HG02588 (cell line): ENCODE results near the gene PTPMT1.
"Not testable (repeated sequence)": the region's sequence is repeated elsewhere in the genome, so short reads cannot be mapped to it uniquely, and the experiment has no call there.

ENCODE experiments used
- ATAC-seq: cut with Tn5 transposase; IDR thresholded peaks from one replicate; pipeline ENCODE4 v1.9.1; 2021; ENCODE audit warnings: mild to moderate bottlenecking, moderate library complexity; ENCODE audit not compliant: unreplicated experiment

Gene PTPMT1, protein sequence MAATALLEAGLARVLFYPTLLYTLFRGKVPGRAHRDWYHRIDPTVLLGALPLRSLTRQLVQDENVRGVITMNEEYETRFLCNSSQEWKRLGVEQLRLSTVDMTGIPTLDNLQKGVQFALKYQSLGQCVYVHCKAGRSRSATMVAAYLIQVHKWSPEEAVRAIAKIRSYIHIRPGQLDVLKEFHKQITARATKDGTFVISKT

DNA sequence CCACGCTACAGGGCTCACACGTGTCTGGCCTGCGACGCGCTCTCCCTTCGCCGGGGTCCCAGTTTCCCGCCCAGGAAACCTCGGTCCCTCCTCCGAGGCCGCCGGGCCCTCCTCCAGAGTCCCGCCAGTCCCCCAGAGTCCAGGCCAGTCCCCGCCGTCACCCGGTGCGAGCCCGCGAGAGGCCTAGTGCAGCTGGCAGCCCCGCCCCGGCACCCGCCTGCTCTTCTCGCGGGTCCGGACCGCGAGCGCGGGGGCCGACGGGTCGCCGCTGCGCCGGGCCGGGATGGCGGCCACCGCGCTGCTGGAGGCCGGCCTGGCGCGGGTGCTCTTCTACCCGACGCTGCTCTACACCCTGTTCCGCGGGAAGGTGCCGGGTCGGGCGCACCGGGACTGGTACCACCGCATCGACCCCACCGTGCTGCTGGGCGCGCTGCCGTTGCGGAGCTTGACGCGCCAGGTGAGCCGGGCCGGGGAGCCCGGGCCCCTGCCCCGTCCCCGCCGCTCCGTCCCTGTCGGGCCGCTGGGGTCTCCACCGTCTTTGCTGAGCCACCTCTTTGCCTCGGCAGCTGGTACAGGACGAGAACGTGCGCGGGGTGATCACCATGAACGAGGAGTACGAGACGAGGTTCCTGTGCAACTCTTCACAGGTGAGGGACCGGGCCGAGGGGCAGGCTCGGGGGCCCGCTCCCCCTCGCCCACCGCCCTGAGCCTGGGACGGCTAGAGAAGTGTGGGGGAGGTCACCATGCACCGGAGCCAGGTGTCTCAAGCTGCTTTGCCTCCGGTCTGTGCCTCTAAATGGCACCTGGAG is at the start of gene PTPMT1:
Gene PTPMT1, plus strand, starts transcription at position 260 of the 809 bp plus-strand sequence. Its CDS starts 24 bp downstream, at position 284.
- peak; percentile 91 for ATAC-seq

DNA sequence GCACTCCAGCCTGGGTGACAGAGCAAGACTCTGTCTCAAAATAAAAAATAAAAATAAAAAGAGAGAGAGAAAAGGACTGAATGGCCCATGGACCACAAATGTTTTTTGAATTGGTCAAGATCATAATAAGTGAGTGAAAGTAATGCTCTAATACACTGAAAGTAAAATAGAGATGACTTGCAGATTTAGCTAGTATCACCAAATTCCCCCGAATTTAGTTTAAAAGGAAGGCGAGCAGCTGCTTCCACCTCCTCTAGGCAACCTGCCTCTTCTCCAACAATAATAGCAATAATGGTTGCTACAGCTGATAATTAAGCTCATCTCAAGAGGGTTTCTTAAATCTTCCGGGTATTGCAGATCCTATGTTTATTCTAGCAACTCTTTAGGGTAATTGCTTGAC is 49.2 kb upstream of the PTPMT1 start:
- ATAC-seq, result no peak

DNA sequence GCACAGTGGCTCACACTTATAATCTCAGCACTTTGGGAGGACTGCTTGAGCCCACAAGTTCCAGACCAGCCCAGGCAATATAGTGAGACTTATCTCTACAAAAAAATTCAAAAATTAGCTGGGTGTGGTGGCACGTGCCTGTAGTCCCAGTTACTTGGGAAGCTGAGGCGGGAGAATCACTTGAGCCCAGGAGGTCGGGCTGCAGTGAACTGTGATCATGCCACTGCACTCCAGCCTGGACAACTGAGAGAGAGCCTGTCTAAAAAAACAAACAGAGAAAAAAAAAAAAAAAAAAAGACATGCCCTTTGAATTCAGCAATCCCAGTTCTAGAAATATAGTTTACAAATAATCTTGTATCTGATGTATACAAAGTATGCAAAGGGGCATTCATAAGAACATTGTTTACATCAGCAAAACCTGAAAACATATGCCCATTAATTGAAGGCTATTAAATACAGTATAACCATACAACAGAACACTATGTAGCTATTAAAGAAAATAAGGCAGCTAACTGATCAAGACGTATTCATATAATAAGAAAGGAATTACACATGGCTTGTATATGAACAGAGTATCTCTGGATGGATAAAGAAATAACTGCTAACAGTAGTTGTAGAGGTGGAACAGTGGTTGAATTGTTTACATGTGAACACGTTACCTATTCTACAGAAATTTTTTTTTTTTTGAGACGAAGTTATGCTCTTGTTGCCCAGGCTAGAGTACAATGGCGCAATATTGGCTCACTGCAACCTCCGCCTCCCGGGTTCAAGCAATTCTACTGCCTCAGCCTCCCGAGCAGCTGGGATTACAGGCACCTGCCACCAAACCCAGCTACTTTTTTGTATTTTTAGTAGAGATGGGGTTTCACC is 48.2 kb upstream of the PTPMT1 start:
- ATAC-seq, result no peak

DNA sequence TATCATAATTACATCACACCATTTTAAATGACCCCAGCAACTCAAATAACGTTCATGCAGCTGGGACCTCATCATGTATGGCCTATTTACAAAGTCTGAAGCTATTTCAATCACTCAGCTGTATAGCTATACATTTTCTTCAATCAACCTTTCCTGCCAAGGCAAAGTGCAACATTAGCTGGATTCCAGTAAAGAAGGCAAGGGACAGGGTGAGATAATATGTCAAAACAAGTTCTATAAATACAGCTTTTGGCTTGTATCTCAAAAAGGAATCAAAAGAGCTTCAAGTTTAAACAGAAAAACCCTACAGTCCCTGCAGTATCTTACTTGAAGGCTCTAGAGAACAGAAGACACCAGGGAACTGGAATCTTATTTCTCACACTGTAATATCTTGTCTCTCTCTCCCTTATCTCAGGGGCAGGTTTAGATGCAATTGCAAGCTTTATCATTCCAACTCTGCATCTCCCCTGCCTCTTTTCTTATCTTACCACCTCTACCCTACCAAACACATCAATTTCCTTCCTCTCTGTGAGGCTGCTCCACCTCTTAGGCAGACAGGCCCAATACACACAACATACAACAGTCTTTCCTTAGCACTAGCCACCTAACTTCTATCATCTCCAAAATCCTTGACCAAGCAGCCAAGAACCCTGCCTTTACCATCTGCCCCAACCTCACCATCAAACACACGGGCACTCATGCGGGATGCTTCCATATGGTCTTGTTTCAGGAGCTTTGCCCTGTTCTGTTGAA is 47.0 kb upstream of the PTPMT1 start:
- no peak for ATAC-seq

DNA sequence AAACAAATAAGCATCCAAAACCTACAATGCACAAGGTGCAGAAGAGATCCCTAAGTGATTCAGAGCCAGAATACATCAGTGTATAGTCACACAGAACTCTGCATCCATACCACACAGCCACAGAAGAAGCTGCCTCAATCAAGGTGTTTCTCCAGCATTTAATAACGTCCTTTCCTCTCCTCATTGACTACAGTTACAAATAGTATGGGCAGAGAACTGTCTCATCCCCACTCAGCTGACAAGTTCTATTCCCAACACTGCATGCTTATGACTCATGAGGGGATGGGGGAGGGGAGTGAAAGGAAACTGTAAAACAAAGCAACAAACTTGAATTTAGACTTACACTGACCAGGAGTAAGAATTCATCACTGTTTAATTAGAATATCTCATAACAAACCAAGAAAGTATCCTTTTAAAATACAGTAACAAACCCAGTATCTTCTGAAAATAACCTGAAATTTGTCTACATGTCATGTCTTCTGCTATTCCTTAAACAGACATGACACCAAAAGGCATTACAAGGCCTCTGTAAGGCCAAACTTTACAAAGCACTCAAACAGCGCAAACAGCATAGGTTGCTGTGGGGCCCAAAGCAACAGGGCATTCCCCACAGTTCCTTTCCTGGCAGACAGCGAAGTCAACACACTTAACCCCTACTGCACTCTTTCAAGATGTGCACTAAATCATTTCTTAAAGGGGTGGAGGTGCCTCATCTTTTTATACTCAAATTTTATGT is 41.7 kb upstream of the PTPMT1 start:
- ATAC-seq, result peak; percentile 47

DNA sequence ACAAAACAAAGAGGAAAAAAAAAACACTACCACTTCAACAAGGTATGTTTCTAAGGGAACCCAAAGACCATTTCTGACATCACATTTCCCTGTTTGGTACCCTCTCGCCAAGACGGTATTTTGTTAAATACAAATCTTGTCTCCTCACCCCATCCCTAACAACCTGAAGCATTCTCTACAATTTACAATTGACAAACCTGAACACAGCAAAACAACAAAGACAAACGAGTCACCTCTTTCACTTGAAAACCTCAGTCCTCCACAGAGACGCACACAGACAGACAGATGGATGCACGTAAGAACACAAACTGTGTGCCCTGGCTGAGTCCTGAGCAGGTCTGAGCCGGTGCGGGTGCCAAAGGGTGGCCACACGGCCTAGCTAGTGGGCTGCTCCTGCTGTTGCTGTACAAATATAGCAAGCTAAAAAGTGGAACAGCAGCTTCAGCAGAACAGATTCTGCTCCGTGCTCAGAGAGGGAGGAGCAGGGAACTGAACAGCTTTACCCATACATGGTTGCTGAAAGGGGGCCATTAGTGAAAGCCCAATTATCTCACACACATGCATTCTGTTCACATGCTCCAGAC is 41.0 kb upstream of the PTPMT1 start:
- no peak for ATAC-seq

DNA sequence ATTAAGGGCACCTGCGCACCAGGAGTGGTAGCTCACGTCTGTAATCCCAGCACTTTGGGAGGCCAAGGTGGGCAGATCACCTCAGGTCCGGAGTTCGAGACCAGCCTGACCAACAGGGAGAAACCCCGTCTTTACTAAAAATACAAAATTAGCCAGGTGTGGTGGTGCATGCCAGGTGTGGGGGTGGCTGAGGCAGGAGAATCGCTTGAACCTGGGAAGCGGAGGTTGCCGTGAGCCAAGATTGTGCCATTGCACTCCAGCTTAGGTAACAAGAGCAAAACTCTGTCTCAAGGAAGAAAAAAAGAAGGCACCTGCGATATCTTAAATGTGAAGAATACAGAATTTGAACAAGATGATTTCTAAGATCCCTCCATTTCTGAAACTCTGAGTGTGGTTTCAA is 39.4 kb upstream of the PTPMT1 start:
- ATAC-seq, result not testable (repeated sequence)

DNA sequence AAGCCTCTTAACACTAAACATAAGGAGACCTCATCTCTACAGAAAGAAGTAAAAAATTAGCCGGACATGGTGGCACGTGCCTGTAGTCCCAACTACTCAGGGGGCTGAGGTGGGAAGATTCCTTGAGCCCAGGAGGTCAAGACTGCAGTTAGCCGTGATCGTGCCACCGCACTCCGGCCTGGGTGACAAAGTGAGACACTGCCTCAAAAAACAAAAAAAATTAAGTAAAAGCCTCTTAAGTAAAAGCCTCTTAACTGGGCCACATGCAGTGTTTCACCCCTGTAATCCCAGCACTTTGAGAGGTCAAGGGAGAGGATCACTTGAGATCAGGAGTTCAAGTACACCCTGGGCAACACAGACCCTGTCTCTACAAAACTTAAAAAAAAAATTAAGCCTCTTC is 38.2 kb upstream of the PTPMT1 start:
- no peak for ATAC-seq

DNA sequence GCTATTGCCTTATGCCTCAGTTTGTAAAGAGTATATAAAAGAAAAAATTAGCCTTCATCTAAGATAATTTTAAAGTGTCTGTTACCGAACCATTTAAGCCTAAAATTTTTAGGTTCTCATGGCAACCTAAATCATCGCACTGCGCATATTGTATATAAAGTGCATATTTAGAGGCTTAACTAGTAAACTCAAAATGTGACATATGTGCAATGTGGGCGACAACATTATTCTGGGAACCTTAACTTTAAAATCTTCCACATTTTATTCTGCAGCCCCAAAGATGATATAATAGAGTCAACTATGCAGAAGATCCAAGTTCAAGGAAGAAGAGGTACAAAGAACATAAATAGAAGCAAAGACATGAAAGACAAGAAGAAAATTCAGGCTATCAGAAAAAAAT is 35.4 kb upstream of the PTPMT1 start:
- no peak for ATAC-seq

DNA sequence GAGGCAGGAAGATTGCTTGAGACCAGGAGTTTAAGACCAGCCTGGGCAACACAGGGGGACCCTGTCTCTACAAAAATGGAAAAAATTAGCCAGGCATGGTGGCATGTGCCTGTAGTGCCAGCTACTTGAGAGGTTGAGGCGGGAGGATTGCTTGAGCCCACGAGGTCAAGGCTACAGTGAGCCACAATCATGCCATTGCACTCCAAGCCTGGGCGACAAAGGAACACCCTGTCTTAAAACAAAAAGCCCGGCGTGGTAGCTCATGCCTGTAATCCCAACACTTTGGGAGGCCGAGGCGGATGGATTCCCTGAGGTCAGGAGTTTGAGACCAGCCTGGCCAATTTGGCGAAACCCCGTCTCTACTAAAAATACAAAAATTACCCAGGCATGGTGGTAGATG is 34.7 kb upstream of the PTPMT1 start:
- ATAC-seq, result not testable (repeated sequence)

DNA sequence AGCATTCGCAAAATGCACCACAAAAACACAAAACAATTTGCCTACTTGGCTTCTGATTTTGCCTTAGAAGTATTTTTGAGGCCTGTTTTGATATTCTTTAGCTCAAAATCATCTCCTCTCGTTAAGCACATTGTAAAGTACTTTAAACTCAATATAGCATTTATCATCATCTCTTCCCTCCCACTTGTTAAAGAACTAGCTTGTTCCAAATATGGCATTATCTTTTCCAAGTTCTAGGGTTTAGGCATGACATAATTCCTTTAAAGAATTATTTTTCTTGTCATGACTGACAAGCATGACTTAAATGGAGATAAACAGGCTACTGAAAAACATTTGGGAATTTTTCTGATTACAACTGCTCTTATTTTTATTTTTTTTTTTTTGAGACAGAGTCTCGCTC is 33.7 kb upstream of the PTPMT1 start:
- ATAC-seq, result no peak

DNA sequence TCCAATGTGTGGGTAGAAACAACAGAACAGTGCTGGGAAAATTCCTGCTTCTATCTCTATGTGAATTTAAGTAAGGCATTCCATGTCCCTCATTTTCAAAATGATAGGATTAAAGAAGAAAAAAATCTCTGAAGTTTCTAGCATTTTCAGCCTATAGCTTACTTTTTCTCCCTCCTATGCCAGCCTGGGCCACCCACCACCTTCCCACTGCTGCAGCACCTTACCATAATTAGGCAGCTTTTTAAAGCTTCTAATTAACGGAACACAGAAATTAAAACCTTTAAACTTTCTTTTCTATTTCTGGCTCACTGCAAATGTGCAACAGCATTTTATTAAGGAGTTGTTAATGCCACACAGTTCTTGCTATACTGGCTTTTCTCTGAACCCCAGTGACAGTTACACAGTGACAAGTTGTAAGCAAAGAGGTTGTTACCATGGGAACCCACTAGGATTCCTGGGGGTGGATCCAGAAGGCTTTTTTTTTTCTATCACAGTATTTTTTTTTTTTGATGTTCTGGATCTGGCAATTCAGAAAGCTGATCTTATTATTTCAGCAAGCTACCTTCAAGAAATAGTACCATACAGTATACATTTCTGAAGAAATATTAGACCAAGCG is 32.7 kb upstream of the PTPMT1 start:
- ATAC-seq, result no peak

DNA sequence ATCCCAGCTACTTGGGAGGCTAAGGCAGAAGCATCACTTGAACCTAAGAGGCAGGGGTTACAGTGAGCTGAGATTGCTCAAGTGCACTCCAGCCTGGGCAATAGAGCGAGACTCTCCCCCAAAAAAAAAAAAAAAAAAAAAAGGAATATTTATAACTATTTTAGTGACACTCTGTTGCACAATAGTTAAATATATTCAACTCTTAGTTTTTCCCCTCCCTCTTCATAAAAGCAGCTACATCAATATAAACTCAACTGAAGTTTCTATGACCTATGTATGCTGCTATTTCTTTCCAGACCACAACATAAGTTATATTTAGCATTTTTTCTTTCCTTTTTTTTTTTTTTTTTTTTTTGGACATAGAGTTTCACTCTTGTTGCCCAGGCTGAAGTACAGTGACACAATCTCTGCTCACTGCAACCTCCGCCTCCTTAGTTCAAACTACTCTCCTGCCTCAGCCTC is 31.7 kb upstream of the PTPMT1 start:
- no peak for ATAC-seq

DNA sequence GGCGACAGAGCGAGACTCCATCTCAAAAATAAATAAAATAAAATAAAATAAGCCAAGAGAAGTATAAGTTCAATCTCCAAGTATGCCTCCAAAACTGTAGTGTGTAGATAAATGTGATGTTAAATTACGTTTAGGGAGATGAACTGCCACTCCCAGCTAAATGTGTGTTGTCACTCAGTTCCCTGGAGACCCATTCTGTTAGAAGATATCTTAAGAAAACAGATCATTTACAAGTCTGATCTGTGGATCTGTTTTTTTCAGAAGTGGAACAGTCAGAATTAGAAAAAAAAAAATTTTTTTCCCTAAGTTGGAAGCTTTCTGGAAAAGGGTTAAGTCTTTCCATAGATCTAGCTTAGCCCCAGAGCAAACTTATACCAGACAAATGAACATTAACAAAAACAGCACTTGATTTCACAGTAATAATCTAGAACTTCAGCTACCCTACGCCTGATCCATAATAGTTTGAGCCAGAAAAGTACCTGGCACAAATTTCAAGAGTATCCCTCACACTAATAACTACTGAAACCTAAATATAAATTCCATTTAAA is 30.6 kb upstream of the PTPMT1 start:
- ATAC-seq, result no peak

DNA sequence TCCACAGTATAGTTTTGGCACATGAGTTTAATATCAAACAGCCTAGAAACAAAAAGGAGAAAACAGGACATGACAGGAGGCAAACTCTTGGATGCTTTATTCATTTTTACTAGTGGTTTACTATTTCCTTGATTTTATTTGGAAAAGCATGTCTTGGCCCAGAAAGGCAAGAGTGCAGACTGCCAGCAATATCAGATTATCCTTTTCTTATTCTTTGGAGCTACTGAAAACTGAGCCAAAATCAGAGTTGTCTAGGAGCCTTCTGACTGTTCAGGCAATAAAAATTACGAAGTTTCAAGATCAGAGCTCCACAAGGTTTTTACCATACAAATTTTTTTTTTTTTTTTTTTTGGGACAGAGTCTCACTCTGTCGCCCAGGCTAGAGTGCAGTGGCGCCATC is 28.5 kb upstream of the PTPMT1 start:
- no peak for ATAC-seq

DNA sequence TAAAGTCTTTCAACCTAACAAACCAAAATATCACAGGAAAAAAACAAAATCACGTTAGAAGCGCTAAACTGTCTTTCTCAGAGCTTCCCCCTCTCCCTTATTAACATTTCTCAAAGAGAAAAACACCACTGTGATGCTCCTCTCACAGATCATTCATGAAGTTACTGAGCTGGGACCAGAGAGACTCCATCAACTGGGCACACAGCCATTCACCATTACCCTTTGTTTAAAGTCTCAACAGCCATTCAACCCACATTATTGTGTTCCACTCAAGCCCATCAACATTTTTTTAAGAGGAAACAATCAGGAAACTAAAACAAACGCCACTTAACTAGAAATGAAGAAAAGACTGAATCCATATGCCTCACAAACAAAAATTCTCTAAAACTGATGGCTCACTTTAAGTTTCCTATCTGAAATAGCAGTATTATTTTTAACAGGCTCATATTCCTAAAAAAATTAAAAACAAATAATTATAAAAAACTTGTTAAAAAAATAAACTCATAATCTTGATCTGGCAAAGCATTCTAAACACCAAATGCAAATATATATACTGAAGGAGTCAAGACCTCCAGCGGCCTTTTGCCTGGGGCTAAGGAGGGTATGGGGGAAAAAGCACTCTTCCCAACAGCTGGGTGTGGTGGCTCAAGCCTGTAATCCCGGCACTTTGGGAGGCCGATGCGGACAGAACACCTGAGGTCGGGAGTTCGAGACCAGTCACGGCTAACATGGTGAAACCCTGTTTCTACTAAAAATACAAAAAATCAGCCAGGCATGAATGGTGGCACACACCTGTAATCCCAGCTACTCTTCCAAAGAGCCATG is 26.4 kb upstream of the PTPMT1 start:
- no peak for ATAC-seq

DNA sequence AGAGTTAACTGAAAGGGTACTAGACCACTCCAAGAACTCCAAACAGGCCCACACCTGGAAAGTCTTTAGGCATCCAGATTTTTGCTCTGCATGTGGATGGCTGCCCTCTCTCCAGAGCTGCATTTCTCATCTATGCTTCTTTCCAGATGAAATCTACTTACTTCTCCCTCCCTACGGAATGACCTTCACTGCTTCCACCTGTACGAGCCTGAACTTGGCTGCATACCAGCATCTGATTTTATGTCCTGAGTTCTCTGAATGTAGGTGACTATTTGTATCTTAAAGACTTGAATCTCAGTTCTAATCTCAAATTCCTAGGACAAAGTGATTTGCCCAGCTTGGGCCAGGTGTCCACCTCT is 25.7 kb upstream of the PTPMT1 start:
- ATAC-seq, result no peak

DNA sequence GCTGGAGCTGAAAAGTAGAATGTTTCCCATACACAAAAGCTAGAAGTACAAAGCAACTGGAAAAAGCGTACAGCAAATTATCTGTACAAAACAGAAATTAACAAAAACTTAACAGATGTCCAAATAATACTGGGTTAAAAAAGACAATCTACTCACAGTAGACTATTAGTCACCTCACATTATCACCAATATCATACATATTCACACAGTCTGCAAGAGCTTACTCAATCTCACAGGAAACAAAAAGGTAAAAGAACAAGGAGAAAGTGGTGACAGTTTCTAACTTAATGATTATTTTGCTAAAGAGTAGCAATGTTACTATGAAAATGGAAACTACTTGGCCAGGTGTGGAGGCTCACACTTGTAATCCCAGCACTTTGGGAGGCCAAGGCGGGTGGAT is 24.3 kb upstream of the PTPMT1 start:
- no peak for ATAC-seq
